Inferior parietal cortex (tissue), 1 donor: ENCODE data around the gene DEFB112.

Source experiments
- DNase-seq: peaks from one replicate; pipeline ENCODE4 v3.0.0-alpha.2; 2016; ENCODE audit errors: extremely low spot score

DEFB112 gene

DNA sequence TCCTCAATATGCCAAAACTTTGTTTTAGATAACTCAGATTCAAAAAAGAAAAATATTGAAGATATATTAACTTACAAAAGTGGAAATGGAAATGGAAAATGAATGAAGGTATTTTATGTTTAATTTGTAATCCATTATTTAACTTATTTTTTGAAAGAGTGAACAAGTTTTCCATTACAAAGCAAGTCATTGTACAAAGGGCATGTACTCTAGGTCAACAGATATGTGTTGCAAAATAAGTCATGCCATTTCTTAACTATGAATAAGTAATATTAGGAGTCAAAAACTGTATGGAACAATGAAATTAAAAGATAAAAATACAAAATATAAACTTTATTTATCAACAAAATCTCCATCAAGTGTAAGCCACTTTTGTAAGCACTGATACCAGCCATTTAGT lies 54.5 kb downstream of the DEFB112 start:
- no peak for DNase-seq
